Muscle of leg (tissue), 11 donors: ENCODE results near the gene CTBP2. TPM values are rescaled to one million over a fixed set of nuclear protein-coding genes. Genes with fewer than 3 reads are reported as not detected.

Experiments used
- DNase-seq: peaks from one replicate; pipeline ENCODE4 v3.0.0; 2013
- H3K27ac ChIP-seq: one replicate; pipeline ENCODE4 v1.5.1; 2013; ENCODE audit warnings: mild to moderate bottlenecking, low read length, control low read depth
- H3K27me3 ChIP-seq: one replicate; pipeline ENCODE4 v1.6.1; 2013; ENCODE audit warnings: low read length; ENCODE audit not compliant: control insufficient read depth, insufficient read depth
- H3K36me3 ChIP-seq: one replicate; pipeline ENCODE4 v1.6.1; 2013; ENCODE audit warnings: low read length; ENCODE audit not compliant: control insufficient read depth, insufficient read depth
- H3K4me1 ChIP-seq: one replicate; pipeline ENCODE4 v1.6.1; 2013; ENCODE audit warnings: low read length; ENCODE audit not compliant: control insufficient read depth, insufficient read depth
- H3K4me3 ChIP-seq: one replicate; pipeline ENCODE4 v1.5.1; 2013; ENCODE audit warnings: low read length, control low read depth
- H3K9me3 ChIP-seq: replicated peaks from 2 replicates; pipeline ENCODE4 v1.6.1; 2013; ENCODE audit warnings: low read depth, low read length; ENCODE audit not compliant: control insufficient read depth
- WGBS: methylation state at CpG from one replicate; pipeline ENCODE4 v1.1.5; 2013; ENCODE audit warnings: missing lambda C conversion rate; ENCODE audit not compliant: insufficient coverage; 5-methylcytosine and 5-hydroxymethylcytosine counted together
- polyA plus RNA-seq, 8 donors: library from polyadenylated mRNA; unstranded; fragments of 120-200 nt; gene quantifications; one replicate each; pipeline versions ENCODE4 v1.2.1 to v1.2.3, GENCODE V29; 2013; ENCODE audit warnings: inconsistent platforms in 1 of 8, low replicate concordance in 1 of 8; ENCODE audit not compliant: insufficient read length in 8 of 8, insufficient read depth in 1 of 8
- total RNA-seq: library from RNA; stranded (reverse); fragments of 120-200 nt; gene quantifications from one replicate; pipeline ENCODE4 v1.2.4, GENCODE V29; 2013

The CTBP2 gene
- total and polyA plus RNA-seq, 9 donors: 32.4 to 50.2 (median 41.0) TPM

DNA sequence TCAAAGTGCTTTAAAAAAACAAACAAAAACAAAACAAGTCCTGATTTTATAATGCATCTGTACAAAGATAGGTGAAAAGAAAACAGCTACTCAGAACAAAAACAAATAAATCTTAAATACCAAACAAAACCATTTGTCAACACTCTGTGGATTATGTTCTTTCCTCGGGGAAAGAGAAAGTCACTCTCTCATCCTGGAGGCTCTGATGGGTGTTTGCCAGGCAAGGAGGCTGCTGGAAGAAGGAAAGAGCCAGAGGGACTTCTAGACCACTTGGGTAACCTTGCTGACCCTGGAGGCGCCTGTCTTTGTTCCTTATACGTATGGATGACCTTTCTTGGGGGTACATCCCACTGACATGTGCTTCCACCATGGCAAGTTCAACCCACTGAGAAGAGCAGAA is 125.7 kb downstream of the CTBP2 start:
- Histone ChIP-seq H3K9me3 (no peaks in the 10 kb centered on the region), H3K27ac (no peak overlapping the region), H3K27me3 (no peaks in the 10 kb centered on the region), H3K4me1 (peaks cover 35% of the 10 kb centered on the region), H3K4me3 (no peak overlapping the region), H3K36me3 (peaks cover 31% of the 10 kb centered on the region)
- no peak for DNase-seq
- WGBS: no CpG with 5 or more reads among the region's 3 CpGs

DNA sequence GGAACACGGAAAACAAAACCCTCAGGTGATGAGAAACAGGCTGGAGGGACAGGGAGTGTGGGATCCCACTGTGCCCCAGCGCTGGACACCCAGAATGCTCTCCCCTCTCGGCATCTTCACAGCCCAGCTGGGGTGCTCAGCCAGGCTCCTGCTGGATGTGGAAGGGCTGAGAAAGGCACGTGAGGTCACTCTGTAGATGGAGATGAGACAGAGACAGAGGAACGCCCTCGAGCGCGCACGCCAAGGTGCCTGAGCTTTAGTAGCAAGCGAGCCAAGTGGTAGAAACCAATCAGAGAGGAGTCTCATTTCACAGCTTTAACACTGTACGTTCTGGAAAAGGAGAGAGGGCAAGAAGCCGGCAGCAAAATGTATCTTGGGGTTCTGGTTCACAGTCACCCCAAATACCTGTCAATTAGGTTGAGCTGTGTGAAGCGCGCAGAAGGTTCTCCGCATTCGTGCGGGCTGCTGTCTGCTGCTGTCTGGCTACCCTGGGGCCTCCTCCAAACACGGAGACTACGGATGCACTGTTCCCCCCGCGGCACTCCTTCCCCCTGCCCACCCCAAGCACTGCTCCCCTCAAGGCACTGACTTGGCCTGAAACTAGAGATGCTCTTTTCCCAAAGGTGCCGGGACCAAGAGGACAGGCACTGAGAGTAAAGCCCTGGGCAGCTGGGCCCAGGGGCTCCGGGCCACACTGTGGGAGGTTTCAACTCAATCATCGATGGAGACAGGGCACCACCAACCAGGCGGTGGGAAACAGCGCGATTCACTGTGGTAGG is 127.0 kb downstream of the CTBP2 start:
- Histone ChIP-seq H3K36me3 (peaks cover 33% of the 10 kb centered on the region), H3K27me3 (no peaks in the 10 kb centered on the region), H3K4me3 (no peak overlapping the region), H3K9me3 (no peaks in the 10 kb centered on the region), H3K4me1 (peaks cover 33% of the 10 kb centered on the region), H3K27ac (no peak overlapping the region)
- WGBS: 73% methylated on average over 18 of the region's 27 CpGs
- no peak for DNase-seq

DNA sequence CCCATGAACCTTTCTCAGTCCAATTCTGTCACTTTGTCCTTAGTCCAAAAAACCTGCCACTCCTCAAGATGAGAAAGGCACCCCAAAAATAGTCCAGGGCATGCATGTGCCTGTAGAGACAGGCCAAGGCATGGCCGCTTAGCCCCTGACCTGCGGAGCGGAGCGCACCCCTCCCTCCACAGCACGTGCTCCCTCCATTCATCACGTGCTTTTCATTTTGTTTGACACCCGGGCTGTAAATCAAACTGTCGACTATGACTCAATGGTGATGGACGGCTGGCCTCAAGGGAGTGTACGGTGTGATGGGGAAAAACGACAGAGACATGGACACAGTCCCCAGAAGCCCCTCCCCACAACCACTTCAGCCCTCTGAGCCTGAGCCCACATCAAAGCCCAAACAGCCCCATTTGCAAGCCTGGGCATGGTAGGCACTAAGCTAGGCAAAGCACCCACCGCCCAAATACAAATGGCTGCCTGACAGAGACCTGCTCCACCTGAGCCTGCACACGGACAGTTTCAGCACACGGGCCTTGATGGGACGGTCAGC is 127.8 kb downstream of the CTBP2 start:
- no peak for DNase-seq
- peaks cover 33% of the 10 kb centered on the region for H3K36me3 ChIP-seq
- no peaks in the 10 kb centered on the region for H3K9me3 ChIP-seq
- H3K4me3 ChIP-seq: no peak overlapping the region
- WGBS: 100% methylated on average over 4 of the region's 15 CpGs
- no peak overlapping the region for H3K27ac ChIP-seq
- H3K4me1 ChIP-seq: peaks cover 35% of the 10 kb centered on the region
- H3K27me3 ChIP-seq: no peaks in the 10 kb centered on the region

DNA sequence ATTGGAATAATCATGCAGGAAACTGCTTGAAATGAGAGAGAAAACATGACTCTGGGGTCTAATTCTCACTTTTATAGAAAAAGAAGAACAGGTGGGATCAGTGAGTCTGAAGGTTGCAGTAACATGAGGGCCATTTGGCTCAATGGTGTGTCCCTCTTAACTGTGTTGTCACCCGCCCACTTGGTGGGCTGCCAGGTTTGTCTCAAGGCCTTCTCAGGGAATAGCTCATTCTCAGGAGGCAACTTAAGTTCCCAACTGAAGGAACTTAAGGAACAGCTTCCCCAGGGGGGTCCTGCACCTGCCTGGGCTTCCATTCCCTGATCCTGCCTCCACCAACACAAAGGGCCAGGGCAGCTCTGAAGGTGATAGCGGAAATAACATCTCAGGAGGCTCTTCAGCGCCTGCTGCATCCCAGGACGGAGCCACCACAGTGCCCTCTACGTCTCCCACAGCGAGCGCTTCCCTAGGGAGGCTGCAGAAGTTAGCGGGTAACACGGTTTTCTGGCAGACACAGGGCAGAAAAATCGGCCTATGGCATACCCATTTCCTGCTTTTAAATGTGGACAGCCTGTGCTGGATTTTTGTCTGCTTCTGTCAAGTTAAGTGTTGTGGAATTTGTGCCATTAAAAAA is 129.7 kb downstream of the CTBP2 start:
- Histone ChIP-seq H3K4me1 (peaks cover 24% of the 10 kb centered on the region), H3K9me3 (no peaks in the 10 kb centered on the region), H3K4me3 (no peak overlapping the region), H3K36me3 (peaks cover 42% of the 10 kb centered on the region), H3K27me3 (no peaks in the 10 kb centered on the region), H3K27ac (no peak overlapping the region)
- 76% methylated on average over 7 of the region's 10 CpGs for WGBS
- no peak for DNase-seq

DNA sequence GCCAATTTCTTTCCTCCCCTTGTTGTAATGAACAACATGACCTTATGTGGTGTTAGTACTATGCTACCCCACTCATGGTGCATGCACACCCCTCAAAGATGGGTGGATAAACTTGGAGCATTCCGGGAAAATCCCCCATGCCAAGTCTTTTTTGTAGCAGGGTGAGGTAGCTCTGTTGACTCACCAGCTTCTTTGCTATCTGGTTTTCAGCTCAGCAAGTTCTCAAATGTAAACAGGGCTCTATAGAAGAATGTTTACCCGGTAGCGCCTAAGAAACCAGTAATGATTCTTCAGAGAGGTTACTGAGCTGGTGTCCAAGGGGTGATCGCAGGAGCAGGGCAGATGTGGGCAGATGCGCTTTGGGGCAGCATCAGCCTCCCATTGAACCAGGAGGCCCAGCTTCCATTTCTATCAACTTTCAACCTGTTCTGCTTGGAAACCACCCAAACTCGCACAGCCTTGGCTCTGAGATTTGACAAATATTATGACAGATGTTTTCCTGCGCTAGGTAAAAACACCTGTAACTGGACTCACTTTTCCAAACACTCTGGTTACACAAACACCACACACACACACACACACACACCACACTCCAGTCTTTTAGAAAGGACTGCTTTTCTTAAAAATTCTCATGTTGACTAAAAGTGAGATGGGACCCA is 130.7 kb downstream of the CTBP2 start:
- DNase-seq: no peak
- Histone ChIP-seq H3K36me3 (peaks cover 39% of the 10 kb centered on the region), H3K4me1 (peaks cover 29% of the 10 kb centered on the region), H3K4me3 (no peak overlapping the region), H3K27me3 (no peaks in the 10 kb centered on the region), H3K9me3 (no peaks in the 10 kb centered on the region), H3K27ac (no peak overlapping the region)
- WGBS: 60% methylated on average over 1 of the region's 7 CpGs

DNA sequence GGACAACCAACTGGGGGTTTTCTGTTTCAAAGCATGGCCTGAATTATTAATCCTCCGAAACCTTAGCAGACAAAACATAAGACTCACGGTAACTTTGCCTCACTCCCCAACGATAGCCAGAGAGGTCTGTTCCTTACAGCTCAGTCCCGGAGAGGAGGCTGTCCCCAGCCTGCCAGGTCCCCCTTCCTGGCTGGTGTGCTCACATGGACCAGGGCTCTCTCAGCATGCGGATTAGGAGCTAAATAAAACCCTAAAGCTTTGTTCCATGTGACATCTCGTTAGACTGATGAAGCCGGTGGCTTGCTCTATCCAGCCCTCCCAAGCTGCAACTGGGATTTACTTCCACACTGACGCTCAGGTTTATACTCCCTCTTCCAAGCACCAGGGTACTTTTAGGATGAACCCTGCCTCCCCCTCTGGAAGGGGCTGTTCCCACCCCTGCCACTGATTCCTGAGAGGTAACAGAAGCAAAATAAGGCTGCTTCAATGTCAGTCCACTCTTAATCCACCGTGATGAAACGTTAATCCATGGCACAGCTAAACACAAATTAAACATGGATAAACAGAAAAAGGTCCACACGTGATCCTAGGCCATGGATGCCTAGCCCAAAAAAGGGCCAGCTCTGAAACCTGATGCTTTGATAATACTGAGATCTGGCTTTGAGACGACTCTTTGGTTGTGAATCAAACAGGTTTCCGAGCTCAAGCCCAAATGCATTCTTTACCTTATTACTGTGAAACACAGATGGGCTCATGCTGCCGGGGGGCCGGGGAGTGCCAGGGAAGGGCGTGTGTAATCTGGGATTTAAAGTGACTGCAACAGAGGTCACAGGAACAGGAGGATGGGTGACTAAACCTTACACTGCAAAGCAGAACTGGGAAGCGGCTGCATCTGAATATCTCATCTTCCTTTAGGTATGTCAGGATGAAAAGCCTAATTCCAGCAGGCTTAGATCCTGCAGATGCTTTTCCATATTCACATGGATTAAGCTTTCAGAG is 132.2 kb downstream of the CTBP2 start:
- Histone ChIP-seq H3K4me1 (peaks cover 44% of the 10 kb centered on the region), H3K9me3 (no peaks in the 10 kb centered on the region), H3K27ac (no peak overlapping the region), H3K4me3 (no peak overlapping the region), H3K27me3 (no peaks in the 10 kb centered on the region), H3K36me3 (peaks cover 37% of the 10 kb centered on the region)
- WGBS: 41% methylated on average over 10 of the region's 17 CpGs
- DNase-seq: peak; percentile 49

DNA sequence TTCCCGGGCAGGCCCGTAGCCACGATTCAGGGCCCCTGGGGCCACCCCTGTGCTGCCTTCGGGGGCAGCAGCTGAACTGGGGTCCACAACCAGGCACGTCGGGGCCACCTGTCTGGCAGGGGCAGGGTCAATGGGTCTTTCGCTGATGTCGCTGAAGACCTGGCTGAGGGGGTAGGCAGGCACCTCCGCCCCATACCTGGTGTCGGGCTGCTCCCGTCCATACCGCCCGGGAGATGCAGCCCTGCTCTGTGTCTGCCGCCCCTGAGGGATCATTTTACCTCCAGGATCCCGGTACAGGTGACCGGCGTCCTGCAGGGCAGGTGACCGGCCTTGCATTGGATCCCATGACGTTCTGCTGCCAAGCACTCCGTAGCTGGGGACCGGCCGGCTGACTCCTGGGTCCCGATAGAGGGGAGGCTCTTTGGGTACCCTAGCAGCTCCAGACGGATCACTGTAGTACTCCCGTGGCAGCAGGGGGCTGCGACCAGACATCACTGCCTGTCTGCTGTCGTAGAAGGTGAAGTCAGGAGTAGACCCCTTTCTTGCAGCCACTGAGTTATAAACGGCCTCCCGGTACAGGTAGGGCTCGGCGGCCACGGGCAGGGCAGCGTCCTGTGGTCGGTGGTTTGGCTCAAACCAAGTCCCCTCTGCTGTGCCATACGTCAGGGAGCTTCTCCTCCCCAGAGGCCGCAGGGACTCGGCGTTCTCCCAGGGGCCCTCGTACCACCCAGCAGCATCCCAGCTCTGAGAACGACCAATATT is 133.2 kb downstream of the CTBP2 start:
- Histone ChIP-seq H3K27me3 (no peaks in the 10 kb centered on the region), H3K9me3 (no peaks in the 10 kb centered on the region), H3K27ac (no peak overlapping the region), H3K4me3 (no peak overlapping the region), H3K36me3 (peaks cover 36% of the 10 kb centered on the region), H3K4me1 (peaks cover 54% of the 10 kb centered on the region)
- no peak for DNase-seq
- WGBS: 91% methylated on average over 31 of the region's 40 CpGs

DNA sequence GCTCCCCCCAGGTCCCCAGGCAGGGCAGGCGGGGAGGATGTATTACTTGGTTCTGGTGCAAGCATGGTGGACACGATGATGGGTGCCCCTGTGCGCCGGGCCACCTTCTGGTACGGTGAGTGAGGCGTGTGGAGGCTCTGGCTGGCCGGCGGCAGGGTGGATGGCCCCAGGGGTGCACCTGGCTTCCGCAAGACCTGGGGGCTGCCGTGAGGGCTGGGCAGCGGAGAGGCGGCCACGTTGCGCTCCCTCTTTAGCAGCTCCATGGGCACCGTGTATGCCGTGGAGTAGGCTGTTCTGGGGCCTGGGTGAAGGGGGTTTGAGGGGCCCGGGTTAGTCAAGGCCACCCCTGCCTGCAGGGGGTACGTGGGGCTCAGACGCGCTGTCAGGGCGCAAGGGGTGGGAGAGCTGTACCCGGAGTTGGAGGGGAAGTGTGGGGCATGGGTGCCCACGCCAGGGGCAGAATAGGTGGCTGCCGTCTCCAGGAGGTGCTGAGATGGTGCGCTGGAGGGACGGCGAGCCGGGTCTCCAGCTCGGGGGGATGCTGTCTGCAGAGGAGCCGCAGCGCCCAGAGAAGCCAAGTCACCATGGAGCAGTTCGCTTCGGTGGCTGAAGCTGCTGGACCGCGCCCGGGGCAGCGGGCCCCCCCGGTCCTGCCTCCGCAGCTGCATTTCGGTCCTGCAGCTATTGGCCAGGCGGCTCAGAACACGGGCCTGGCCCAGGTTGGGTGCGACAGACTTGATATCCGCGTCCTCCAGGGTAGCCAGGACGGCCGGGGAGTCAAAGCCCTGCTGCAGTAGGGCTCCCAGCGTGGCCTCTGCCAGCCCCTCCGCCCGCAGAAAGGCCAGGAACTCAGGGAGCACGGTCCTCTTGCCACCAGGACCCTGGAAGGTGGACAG is 134.1 kb downstream of the CTBP2 start:
- no peak for DNase-seq
- WGBS: 94% methylated on average over 42 of the region's 51 CpGs
- Histone ChIP-seq H3K27ac (no peak overlapping the region), H3K4me3 (no peak overlapping the region), H3K4me1 (peaks cover 63% of the 10 kb centered on the region), H3K27me3 (no peaks in the 10 kb centered on the region), H3K9me3 (no peaks in the 10 kb centered on the region), H3K36me3 (peaks cover 36% of the 10 kb centered on the region)
